H1 (cell line): ENCODE results near the gene DOCK11. TPM values are rescaled to one million over a fixed set of nuclear protein-coding genes. Genes with fewer than 3 reads are reported as not detected.

Experiments used
- CHD1 ChIP-seq: IDR thresholded peaks from 2 replicates; pipeline ENCODE4 v1.6.1; 2012; ENCODE audit warnings: low read depth, low read length, improper control_type of control experiment
- KDM1A ChIP-seq: fragments of 200-600, 300-600 bp; sonication (generic); IDR thresholded peaks from 2 replicates; pipeline ENCODE4 v1.7.1; 2016; ENCODE audit warnings: mild to moderate bottlenecking, low read length, borderline replicate concordance
- MAFK ChIP-seq: IDR thresholded peaks from 2 replicates; pipeline ENCODE4 v1.6.1; 2012; ENCODE audit warnings: low read depth, mild to moderate bottlenecking, improper control_type of control experiment, low read length
- PHF8 ChIP-seq: fragments of 200-600 bp; sonication (generic); conservative IDR thresholded peaks from 2 replicates; pipeline ENCODE4 v1.7.1; 2012; ENCODE audit warnings: low read depth, mild to moderate bottlenecking, inconsistent platforms, low read length, moderate library complexity
- RAD21 ChIP-seq, 2 experiments: IDR thresholded peaks in 1 of 2; conservative IDR thresholded peaks in 1 of 2; 2 replicates each; pipeline ENCODE4 v1.6.1; 2011; ENCODE audit warnings: low read depth in 2 of 2, low read length in 2 of 2, improper control_type of control experiment in 1 of 2, inconsistent platforms in 1 of 2, mild to moderate bottlenecking in 1 of 2, moderate library complexity in 1 of 2
- RNF2 ChIP-seq: fragments of 200-900, 300-1000 bp; sonication (generic); IDR thresholded peaks from 2 replicates; pipeline ENCODE4 v1.7.1; 2016; ENCODE audit warnings: borderline replicate concordance, low read depth, mild to moderate bottlenecking, antibody characterized with exemption, low read length; ENCODE audit not compliant: poor library complexity, severe bottlenecking; ENCODE audit errors: missing control alignments
- SP1 ChIP-seq: IDR thresholded peaks from 2 replicates; pipeline ENCODE4 v1.6.1; 2011; ENCODE audit warnings: low read depth, low read length
- YY1 ChIP-seq: IDR thresholded peaks from 2 replicates; pipeline ENCODE4 v1.6.1; 2011; ENCODE audit warnings: low read depth, mild to moderate bottlenecking, low read length
- polyA plus RNA-seq, 7 experiments: library from polyadenylated mRNA; depleted of rRNA in 3 of 7; stranded (reverse) in 5 of 7; unstranded in 2 of 7; fragments of >200 nt in 5 of 7; fragments of 200-250 nt in 2 of 7; gene quantifications; 1 replicate in 5 of 7; 2 replicates in 1 of 7; 4 replicates in 1 of 7; pipeline versions ENCODE4 v1.2.1 to v1.2.3, GENCODE V29; 2011 to 2013; ENCODE audit warnings: missing spikeins in 2 of 7, mixed read lengths in 2 of 7
- total RNA-seq: library from RNA; stranded (reverse); fragmentation: NEBNext Ultra II Directional; extraction: Animal tissue kit (Norgen Biotek cat#: 25700); gene quantifications from 2 replicates; pipeline ENCODE4 v1.2.1, GENCODE V29; 2021
- TF ChIP-seq, protein P1 (sequence below): fragments of 300-600 bp; sonication (generic); IDR thresholded peaks from 2 replicates; pipeline ENCODE4 v1.7.1; 2012; ENCODE audit warnings: low read length, moderate library complexity, mild to moderate bottlenecking, inconsistent platforms; ENCODE audit not compliant: insufficient replicate concordance

DOCK11 gene
- total and polyA plus RNA-seq, 2 of the 8 experiments (the other 6 are each of a cell fraction or from before 2014, with no cell fraction given), result 4.9 to 12.0 TPM

DNA sequence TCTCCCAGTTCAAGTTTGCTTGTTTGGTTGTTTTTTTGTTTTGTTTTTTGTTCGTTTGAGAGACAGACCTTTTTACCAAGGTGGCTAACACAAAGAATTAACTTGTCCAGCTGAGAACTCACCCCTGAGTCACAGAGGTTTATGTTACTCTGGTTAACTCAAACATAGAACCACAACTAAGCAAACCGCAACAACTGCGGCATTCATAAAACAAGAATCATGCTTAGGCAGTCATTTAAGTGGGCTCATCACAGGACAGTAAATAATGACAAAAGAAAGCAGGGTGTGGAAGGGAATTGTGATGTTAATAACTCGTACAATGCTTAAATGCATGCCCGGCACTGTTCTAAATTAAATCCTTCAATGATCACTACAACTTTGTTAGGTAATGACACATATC lies 207.1 kb downstream of the DOCK11 start (continued):
- TF ChIP-seq, protein P1, sequence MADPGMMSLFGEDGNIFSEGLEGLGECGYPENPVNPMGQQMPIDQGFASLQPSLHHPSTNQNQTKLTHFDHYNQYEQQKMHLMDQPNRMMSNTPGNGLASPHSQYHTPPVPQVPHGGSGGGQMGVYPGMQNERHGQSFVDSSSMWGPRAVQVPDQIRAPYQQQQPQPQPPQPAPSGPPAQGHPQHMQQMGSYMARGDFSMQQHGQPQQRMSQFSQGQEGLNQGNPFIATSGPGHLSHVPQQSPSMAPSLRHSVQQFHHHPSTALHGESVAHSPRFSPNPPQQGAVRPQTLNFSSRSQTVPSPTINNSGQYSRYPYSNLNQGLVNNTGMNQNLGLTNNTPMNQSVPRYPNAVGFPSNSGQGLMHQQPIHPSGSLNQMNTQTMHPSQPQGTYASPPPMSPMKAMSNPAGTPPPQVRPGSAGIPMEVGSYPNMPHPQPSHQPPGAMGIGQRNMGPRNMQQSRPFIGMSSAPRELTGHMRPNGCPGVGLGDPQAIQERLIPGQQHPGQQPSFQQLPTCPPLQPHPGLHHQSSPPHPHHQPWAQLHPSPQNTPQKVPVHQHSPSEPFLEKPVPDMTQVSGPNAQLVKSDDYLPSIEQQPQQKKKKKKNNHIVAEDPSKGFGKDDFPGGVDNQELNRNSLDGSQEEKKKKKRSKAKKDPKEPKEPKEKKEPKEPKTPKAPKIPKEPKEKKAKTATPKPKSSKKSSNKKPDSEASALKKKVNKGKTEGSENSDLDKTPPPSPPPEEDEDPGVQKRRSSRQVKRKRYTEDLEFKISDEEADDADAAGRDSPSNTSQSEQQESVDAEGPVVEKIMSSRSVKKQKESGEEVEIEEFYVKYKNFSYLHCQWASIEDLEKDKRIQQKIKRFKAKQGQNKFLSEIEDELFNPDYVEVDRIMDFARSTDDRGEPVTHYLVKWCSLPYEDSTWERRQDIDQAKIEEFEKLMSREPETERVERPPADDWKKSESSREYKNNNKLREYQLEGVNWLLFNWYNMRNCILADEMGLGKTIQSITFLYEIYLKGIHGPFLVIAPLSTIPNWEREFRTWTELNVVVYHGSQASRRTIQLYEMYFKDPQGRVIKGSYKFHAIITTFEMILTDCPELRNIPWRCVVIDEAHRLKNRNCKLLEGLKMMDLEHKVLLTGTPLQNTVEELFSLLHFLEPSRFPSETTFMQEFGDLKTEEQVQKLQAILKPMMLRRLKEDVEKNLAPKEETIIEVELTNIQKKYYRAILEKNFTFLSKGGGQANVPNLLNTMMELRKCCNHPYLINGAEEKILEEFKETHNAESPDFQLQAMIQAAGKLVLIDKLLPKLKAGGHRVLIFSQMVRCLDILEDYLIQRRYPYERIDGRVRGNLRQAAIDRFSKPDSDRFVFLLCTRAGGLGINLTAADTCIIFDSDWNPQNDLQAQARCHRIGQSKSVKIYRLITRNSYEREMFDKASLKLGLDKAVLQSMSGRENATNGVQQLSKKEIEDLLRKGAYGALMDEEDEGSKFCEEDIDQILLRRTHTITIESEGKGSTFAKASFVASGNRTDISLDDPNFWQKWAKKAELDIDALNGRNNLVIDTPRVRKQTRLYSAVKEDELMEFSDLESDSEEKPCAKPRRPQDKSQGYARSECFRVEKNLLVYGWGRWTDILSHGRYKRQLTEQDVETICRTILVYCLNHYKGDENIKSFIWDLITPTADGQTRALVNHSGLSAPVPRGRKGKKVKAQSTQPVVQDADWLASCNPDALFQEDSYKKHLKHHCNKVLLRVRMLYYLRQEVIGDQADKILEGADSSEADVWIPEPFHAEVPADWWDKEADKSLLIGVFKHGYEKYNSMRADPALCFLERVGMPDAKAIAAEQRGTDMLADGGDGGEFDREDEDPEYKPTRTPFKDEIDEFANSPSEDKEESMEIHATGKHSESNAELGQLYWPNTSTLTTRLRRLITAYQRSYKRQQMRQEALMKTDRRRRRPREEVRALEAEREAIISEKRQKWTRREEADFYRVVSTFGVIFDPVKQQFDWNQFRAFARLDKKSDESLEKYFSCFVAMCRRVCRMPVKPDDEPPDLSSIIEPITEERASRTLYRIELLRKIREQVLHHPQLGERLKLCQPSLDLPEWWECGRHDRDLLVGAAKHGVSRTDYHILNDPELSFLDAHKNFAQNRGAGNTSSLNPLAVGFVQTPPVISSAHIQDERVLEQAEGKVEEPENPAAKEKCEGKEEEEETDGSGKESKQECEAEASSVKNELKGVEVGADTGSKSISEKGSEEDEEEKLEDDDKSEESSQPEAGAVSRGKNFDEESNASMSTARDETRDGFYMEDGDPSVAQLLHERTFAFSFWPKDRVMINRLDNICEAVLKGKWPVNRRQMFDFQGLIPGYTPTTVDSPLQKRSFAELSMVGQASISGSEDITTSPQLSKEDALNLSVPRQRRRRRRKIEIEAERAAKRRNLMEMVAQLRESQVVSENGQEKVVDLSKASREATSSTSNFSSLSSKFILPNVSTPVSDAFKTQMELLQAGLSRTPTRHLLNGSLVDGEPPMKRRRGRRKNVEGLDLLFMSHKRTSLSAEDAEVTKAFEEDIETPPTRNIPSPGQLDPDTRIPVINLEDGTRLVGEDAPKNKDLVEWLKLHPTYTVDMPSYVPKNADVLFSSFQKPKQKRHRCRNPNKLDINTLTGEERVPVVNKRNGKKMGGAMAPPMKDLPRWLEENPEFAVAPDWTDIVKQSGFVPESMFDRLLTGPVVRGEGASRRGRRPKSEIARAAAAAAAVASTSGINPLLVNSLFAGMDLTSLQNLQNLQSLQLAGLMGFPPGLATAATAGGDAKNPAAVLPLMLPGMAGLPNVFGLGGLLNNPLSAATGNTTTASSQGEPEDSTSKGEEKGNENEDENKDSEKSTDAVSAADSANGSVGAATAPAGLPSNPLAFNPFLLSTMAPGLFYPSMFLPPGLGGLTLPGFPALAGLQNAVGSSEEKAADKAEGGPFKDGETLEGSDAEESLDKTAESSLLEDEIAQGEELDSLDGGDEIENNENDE, result no peak
- no peak for TF ChIP-seq CHD1
- no peak for TF ChIP-seq PHF8
- no peak for TF ChIP-seq MAFK
- no peak for TF ChIP-seq YY1
- TF ChIP-seq KDM1A, result no peak
- TF ChIP-seq RNF2, result no peak
- TF ChIP-seq SP1, result no peak
- no peak for TF ChIP-seq RAD21 (IDR thresholded peaks at IDR 0.05 in 1 of 2, conservative IDR thresholded peaks at IDR 0.05 in 1 of 2; ENCODE audit: low read depth in 2 of 2, low read length in 2 of 2)
